GM12878 (cell line): ENCODE results near the gene ITFG1. TPM values are rescaled to one million over a fixed set of nuclear protein-coding genes. Genes with fewer than 3 reads are reported as not detected.

Experiments
- ATAC-seq: fragments of 200-7000 bp; cut with Tn5 transposase; 3 replicates; pipeline ENCODE4 v1.9.1; 2020; ENCODE audit warnings: mild to moderate bottlenecking, moderate library complexity
- BruUV-seq: library from RNA; stranded (reverse); fragments of 400-500 nt; replicated peaks from 2 replicates; lab custom pipeline; 2021; lab: Mats Ljungman, UMichigan
- CTCF ChIA-PET: fragments of 300-600 bp; sonication (Branson Sonifier 250); formaldehyde crosslinking; extraction: SDS; loops from one replicate; lab custom pipeline; 2021; ENCODE audit warnings: inconsistent platforms; lab: Yijun Ruan, JAX
- POLR2A ChIA-PET: fragments of 350-600 bp; formaldehyde crosslinking; extraction: SDS; loops from one replicate; lab custom pipeline; 2021; ENCODE audit warnings: inconsistent platforms; lab: Charles Lee
- RAD21 ChIA-PET: fragments of 300-600 bp; sonication (Branson Sonifier 250); formaldehyde crosslinking; loops from one replicate; lab custom pipeline; 2023; ENCODE audit warnings: antibody characterized with exemption; ENCODE audit not compliant: unreplicated experiment; lab: Charles Lee
- SMC1A ChIA-PET: fragments of 300-600 bp; sonication (Branson Sonifier 250); formaldehyde crosslinking; loops from one replicate; lab custom pipeline; 2023; ENCODE audit not compliant: unreplicated experiment, uncharacterized antibody; lab: Charles Lee
- DNase-seq: peaks from one replicate; pipeline ENCODE4 v3.0.0-alpha.2; 2011; ENCODE audit warnings: low read depth, low spot score
- FAIRE-seq: peaks from 3 replicates; lab custom pipeline; 2011; peaks lifted over from hg19 to GRCh38; lab: Jason Lieb, UNC
- H2AFZ ChIP-seq: 2 replicates; pipeline ENCODE4 v1.6.0; 2011; ENCODE audit warnings: low read depth, low read length, control low read depth; ENCODE audit not compliant: control insufficient read depth
- H3K27ac ChIP-seq: 2 replicates; pipeline ENCODE4 v1.5.1; 2011; ENCODE audit warnings: control low read depth; ENCODE audit not compliant: control insufficient read depth, insufficient read depth
- H3K27me3 ChIP-seq, 2 experiments: replicated peaks in 1 of 2; 2 replicates each; pipeline versions ENCODE4 v1.6.0 to v1.6.1; 2011; ENCODE audit warnings: low read length in 1 of 2; ENCODE audit not compliant: control insufficient read depth in 2 of 2, insufficient read depth in 2 of 2
- H3K36me3 ChIP-seq, 2 experiments: 2 replicates each; pipeline ENCODE4 v1.5.1; 2011; ENCODE audit warnings: low read length in 1 of 2; ENCODE audit not compliant: control insufficient read depth in 2 of 2, insufficient read depth in 2 of 2
- H3K4me1 ChIP-seq: 2 replicates; pipeline ENCODE4 v1.6.1; 2011; ENCODE audit warnings: mild to moderate bottlenecking, low read length, moderate library complexity, mixed read lengths; ENCODE audit not compliant: control insufficient read depth, insufficient read depth
- H3K4me2 ChIP-seq: 2 replicates; pipeline ENCODE4 v1.6.0; 2011; ENCODE audit warnings: control low read depth; ENCODE audit not compliant: control insufficient read depth, insufficient read depth
- H3K4me3 ChIP-seq: fragments of 200-600 bp; sonication (generic); 2 replicates; pipeline ENCODE4 v1.5.1; 2016
- H3K79me2 ChIP-seq: 2 replicates; pipeline ENCODE4 v1.6.0; 2011; ENCODE audit warnings: low read length; ENCODE audit not compliant: control insufficient read depth, insufficient read depth
- H3K9ac ChIP-seq: 2 replicates; pipeline ENCODE4 v1.8.0; 2011; ENCODE audit warnings: low read length, control low read depth, mixed read lengths; ENCODE audit not compliant: control insufficient read depth, insufficient read depth
- H3K9me3 ChIP-seq: replicated peaks from 3 replicates; pipeline ENCODE4 v1.5.1; 2011; ENCODE audit warnings: mild to moderate bottlenecking, low read length; ENCODE audit not compliant: control insufficient read depth, insufficient read depth
- H4K20me1 ChIP-seq: 2 replicates; pipeline ENCODE4 v1.6.0; 2011; ENCODE audit not compliant: control insufficient read depth, insufficient read depth
- BHLHE40 ChIP-seq, 2 experiments: fragments of 450-650 bp in 1 of 2; IDR thresholded peaks; 2 replicates each; pipeline ENCODE4 v1.6.1; 2011 to 2017; ENCODE audit warnings: low read depth in 2 of 2, borderline replicate concordance in 1 of 2, improper control_type of control experiment in 1 of 2, low read length in 1 of 2, mild to moderate bottlenecking in 1 of 2
- ETV6 ChIP-seq, 2 experiments: fragments of 450-650 bp in 1 of 2; IDR thresholded peaks in 1 of 2; conservative IDR thresholded peaks in 1 of 2; 2 replicates each; pipeline ENCODE4 v1.6.1; 2014; ENCODE audit warnings: antibody characterized with exemption in 1 of 2, borderline replicate concordance in 1 of 2, low read depth in 1 of 2, mild to moderate bottlenecking in 1 of 2, moderate library complexity in 1 of 2
- FOXM1 ChIP-seq: IDR thresholded peaks from 2 replicates; pipeline ENCODE4 v1.6.1; 2012; ENCODE audit warnings: low read depth, mild to moderate bottlenecking, inconsistent platforms, low read length, moderate library complexity
- JUNB ChIP-seq: IDR thresholded peaks from 2 replicates; pipeline ENCODE4 v1.6.1; 2016; ENCODE audit warnings: antibody characterized with exemption, mild to moderate bottlenecking
- NR2F1 ChIP-seq: fragments of 450-650 bp; conservative IDR thresholded peaks from 2 replicates; pipeline ENCODE4 v1.6.1; 2017; ENCODE audit warnings: mild to moderate bottlenecking
- RBBP5 ChIP-seq: fragments of 200-600 bp; sonication (generic); conservative IDR thresholded peaks from 2 replicates; pipeline ENCODE4 v1.6.1; 2016
- SMAD5 ChIP-seq: IDR thresholded peaks from 2 replicates; pipeline ENCODE4 v1.6.1; 2016; ENCODE audit warnings: antibody characterized with exemption, low read depth
- SMARCA5 ChIP-seq: fragments of 450-650 bp; IDR thresholded peaks from 2 replicates; pipeline ENCODE4 v1.6.1; 2017; ENCODE audit warnings: mild to moderate bottlenecking
- STAT3 ChIP-seq: IDR thresholded peaks from 2 replicates; pipeline ENCODE4 v1.6.1; 2011; ENCODE audit warnings: low read depth, low read length, improper control_type of control experiment
- WGBS: methylation state at CpG from one replicate; pipeline ENCODE4 v1.1.6; 2016; ENCODE audit warnings: low lambda C conversion rate; ENCODE audit not compliant: insufficient replicate concordance, insufficient coverage; ENCODE audit errors: missing lambda C conversion rate; 5-methylcytosine and 5-hydroxymethylcytosine counted together
- in situ Hi-C: fragments of 300-500 bp; cut with MboI; formaldehyde crosslinking; loops from 9 replicates; pipeline ENCODE4 v1.14.3; 2018; ENCODE audit warnings: mixed read lengths
- intact Hi-C: fragments of 100-400 bp; cut with micrococcal nuclease; formaldehyde crosslinking; loops from one replicate; pipeline ENCODE4 v1.14.2; 2022; ENCODE audit not compliant: unreplicated experiment
- polyA plus RNA-seq, 11 experiments: library from polyadenylated mRNA; depleted of rRNA in 4 of 11; unstranded in 6 of 11; stranded (reverse) in 5 of 11; fragments of >200 nt; fragmentation: Nextera tagmentation in 4 of 11; fragmentation: Illumina TruSeq in 1 of 11; extraction: Ambion mirVana in 4 of 11; extraction: Trizol in 1 of 11; gene quantifications; 1 replicate in 1 of 11; 2 replicates in 10 of 11; pipeline versions ENCODE4 v1.2.1 to v1.2.3, GENCODE V29; 2011 to 2016; ENCODE audit warnings: inconsistent platforms in 2 of 11, missing spikeins in 2 of 11, low read depth in 1 of 11
- total RNA-seq, 4 experiments: library from RNA; depleted of rRNA in 3 of 4; stranded (reverse); fragments of >200 nt in 3 of 4; fragmentation: Illumina TruSeq in 1 of 4; extraction: Trizol in 1 of 4; gene quantifications; 2 replicates each; pipeline versions ENCODE4 v1.2.1 to v1.2.3, GENCODE V29; 2013 to 2021
- TF ChIP-seq, protein P1 (sequence below): fragments of 450-650 bp; IDR thresholded peaks from 2 replicates; pipeline ENCODE4 v1.6.1; 2017; ENCODE audit warnings: antibody characterized with exemption, mild to moderate bottlenecking, moderate library complexity
- TF ChIP-seq, protein P2 (sequence below): fragments of 450-650 bp; IDR thresholded peaks from 2 replicates; pipeline ENCODE4 v1.6.1; 2014; ENCODE audit warnings: mild to moderate bottlenecking
- TF ChIP-seq, protein P3 (sequence below): fragments of 450-650 bp; IDR thresholded peaks from 2 replicates; pipeline ENCODE4 v1.6.1; 2017; ENCODE audit warnings: mild to moderate bottlenecking, low read depth, inconsistent platforms; ENCODE audit not compliant: poor library complexity, severe bottlenecking

The ITFG1 gene
- total and polyA plus RNA-seq, 10 of the 15 experiments (the other 5 are each of a cell fraction or from before 2014, with no cell fraction given), result 9.3 to 56.3 (median 28.6) TPM

DNA sequence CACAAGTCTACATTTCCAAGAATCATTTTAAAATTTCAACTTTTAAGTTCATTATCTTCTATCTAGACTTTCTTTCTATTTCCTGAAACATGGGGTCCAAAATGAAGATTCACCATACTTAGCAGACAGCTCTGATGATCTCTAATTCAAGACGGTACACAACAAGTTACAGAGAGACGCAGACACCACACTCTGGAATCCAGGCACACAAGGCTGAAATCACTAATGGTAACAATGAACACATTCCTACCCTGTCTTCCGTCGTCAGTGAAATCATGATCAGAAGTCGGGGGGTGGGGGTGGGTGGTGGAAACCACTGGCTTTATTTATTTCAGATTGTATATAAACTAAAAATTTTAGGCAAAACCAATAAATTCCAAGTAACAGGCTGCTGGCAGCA lies 78.5 kb downstream of the ITFG1 start:
- SMC1A ChIA-PET, result interaction anchor here (1.5 kb wide), 1 partner anchor 125 kb away, joined by 5 read pairs; no protein-coding TSS in a partner anchor
- in situ Hi-C loops (no loop called here), intact Hi-C loops (no loop called here)
- H3K4me2 ChIP-seq, result no peak overlapping the region
- H2AFZ ChIP-seq, result no peak overlapping the region
- no TSS peak for BruUV-seq
- peaks cover 0 to 4% of the 10 kb centered on the region in 2 experiments; a peak in 1 of 4 replicates for H3K36me3 ChIP-seq
- RAD21 ChIA-PET, result no interaction called here
- no peaks in the 10 kb centered on the region for H3K27me3 ChIP-seq
- H3K27ac ChIP-seq, result no peak overlapping the region
- ATAC-seq, result no peak
- H3K9ac ChIP-seq, result no peak overlapping the region
- POLR2A ChIA-PET, result no interaction called here
- 100% methylated on average over 5 of the region's 5 CpGs for WGBS
- H4K20me1 ChIP-seq, result no peaks in the 10 kb centered on the region
- FAIRE-seq, result no peak
- no peak for TF ChIP-seq NR2F1
- TF ChIP-seq, protein P1, sequence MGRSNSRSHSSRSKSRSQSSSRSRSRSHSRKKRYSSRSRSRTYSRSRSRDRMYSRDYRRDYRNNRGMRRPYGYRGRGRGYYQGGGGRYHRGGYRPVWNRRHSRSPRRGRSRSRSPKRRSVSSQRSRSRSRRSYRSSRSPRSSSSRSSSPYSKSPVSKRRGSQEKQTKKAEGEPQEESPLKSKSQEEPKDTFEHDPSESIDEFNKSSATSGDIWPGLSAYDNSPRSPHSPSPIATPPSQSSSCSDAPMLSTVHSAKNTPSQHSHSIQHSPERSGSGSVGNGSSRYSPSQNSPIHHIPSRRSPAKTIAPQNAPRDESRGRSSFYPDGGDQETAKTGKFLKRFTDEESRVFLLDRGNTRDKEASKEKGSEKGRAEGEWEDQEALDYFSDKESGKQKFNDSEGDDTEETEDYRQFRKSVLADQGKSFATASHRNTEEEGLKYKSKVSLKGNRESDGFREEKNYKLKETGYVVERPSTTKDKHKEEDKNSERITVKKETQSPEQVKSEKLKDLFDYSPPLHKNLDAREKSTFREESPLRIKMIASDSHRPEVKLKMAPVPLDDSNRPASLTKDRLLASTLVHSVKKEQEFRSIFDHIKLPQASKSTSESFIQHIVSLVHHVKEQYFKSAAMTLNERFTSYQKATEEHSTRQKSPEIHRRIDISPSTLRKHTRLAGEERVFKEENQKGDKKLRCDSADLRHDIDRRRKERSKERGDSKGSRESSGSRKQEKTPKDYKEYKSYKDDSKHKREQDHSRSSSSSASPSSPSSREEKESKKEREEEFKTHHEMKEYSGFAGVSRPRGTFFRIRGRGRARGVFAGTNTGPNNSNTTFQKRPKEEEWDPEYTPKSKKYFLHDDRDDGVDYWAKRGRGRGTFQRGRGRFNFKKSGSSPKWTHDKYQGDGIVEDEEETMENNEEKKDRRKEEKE, result no peak
- no peak for TF ChIP-seq SMAD5
- TF ChIP-seq, protein P2, sequence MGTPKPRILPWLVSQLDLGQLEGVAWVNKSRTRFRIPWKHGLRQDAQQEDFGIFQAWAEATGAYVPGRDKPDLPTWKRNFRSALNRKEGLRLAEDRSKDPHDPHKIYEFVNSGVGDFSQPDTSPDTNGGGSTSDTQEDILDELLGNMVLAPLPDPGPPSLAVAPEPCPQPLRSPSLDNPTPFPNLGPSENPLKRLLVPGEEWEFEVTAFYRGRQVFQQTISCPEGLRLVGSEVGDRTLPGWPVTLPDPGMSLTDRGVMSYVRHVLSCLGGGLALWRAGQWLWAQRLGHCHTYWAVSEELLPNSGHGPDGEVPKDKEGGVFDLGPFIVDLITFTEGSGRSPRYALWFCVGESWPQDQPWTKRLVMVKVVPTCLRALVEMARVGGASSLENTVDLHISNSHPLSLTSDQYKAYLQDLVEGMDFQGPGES, result no peak
- no peak for TF ChIP-seq RBBP5
- no peak for TF ChIP-seq BHLHE40 (IDR thresholded peaks at IDR 0.05; ENCODE audit: borderline replicate concordance in 1 of 2, low read depth in 2 of 2, low read length in 1 of 2)
- TF ChIP-seq JUNB, result no peak
- TF ChIP-seq ETV6 (conservative IDR thresholded peaks at IDR 0.05 in 1 of 2, IDR thresholded peaks at IDR 0.05 in 1 of 2; ENCODE audit: borderline replicate concordance in 1 of 2, low read depth in 1 of 2), result no peak
- TF ChIP-seq, protein P3, sequence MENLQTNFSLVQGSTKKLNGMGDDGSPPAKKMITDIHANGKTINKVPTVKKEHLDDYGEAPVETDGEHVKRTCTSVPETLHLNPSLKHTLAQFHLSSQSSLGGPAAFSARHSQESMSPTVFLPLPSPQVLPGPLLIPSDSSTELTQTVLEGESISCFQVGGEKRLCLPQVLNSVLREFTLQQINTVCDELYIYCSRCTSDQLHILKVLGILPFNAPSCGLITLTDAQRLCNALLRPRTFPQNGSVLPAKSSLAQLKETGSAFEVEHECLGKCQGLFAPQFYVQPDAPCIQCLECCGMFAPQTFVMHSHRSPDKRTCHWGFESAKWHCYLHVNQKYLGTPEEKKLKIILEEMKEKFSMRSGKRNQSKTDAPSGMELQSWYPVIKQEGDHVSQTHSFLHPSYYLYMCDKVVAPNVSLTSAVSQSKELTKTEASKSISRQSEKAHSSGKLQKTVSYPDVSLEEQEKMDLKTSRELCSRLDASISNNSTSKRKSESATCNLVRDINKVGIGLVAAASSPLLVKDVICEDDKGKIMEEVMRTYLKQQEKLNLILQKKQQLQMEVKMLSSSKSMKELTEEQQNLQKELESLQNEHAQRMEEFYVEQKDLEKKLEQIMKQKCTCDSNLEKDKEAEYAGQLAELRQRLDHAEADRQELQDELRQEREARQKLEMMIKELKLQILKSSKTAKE, result no peak
- TF ChIP-seq FOXM1, result no peak
- no peak for TF ChIP-seq STAT3
- no peak for TF ChIP-seq SMARCA5
- TF ChIP-seq, all 136 proteins: peak for 0
- Histone ChIP-seq H3K4me1 (no peaks in the 10 kb centered on the region), H3K9me3 (no peaks in the 10 kb centered on the region), H3K79me2 (no peaks in the 10 kb centered on the region), H3K4me3 (no peak overlapping the region)
- CTCF ChIA-PET, result no interaction called here
- DNase-seq, result no peak
